ENCODE measurements around the gene TSG101. TPM values are rescaled to one million over a fixed set of nuclear protein-coding genes. Genes with fewer than 3 reads are reported as not detected.

TSG101 gene
- total RNA-seq, 4 donors from 2014 or later = 60.1 to 93.2 (median 80.5) TPM

DNA sequence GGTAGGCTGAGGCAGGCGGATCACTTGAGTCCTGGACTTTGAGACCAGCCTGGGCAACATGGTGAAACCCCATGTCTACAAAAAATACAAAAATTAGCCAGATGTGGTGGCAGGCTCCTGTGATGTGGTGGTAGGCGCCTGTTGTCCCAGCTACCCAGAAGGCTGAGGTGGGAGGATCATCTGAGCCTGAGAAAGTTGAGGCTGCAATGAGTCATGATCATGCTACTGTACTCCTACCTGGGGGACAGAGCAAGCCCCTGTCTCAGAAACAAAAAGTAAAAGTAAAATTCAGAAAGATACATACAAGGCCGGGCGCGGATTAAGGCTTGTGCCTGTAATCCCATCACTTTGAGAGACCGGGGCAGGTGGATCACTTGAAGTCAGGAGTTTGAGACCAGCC lies 64.8 kb downstream of the TSG101 start:
- WGBS = 95% methylated on average over 6 of the region's 6 CpGs

GRCh38 chr11:18459634-18460033 lies 67.1 kb downstream of the TSG101 start:
- DNase-seq (ENCODE audit: extremely low spot score) = peak; percentile 5
- TF ChIP-seq POLR2AphosphoS5 (IDR thresholded peaks at IDR 0.05) (no peak), CTCF (IDR thresholded peaks at IDR 0.05) (no peak), POLR2A (IDR thresholded peaks at IDR 0.05; ENCODE audit: low read depth) (no peak), EP300 (IDR thresholded peaks at IDR 0.05) (no peak)
- intact Hi-C loops (cut with DNase I) = no loop called here

More for the DNA sequence above, 64.8 kb downstream of the TSG101 start:
- H3K27ac ChIP-seq (replicated peaks in 1 of 4) = no peak overlapping the region
- H3K27me3 ChIP-seq = no peaks in the 10 kb centered on the region
- peak; percentile 81 for DNase-seq (ENCODE audit: extremely low spot score)
- H3K4me1 ChIP-seq = no peaks in the 10 kb centered on the region
- no peaks in the 10 kb centered on the region for H3K36me3 ChIP-seq
- H3K9me3 ChIP-seq = no peaks in the 10 kb centered on the region
- no peak overlapping the region for H3K4me3 ChIP-seq
- intact Hi-C loops (cut with DNase I) = no loop called here
- TF ChIP-seq POLR2A (IDR thresholded peaks at IDR 0.05; ENCODE audit: low read depth) = no peak

GRCh38 chr11:18457450-18457849 lies 69.3 kb downstream of the TSG101 start:
- no peak for TF ChIP-seq POLR2AphosphoS5 (IDR thresholded peaks at IDR 0.05)
- TF ChIP-seq EP300 (IDR thresholded peaks at IDR 0.05) = no peak
- no peak for TF ChIP-seq CTCF (IDR thresholded peaks at IDR 0.05)
- H3K4me3 ChIP-seq = no peak overlapping the region

More at GRCh38 chr11:18459634-18460033, 67.1 kb downstream of the TSG101 start:
- H3K36me3 ChIP-seq = no peaks in the 10 kb centered on the region
- H3K27ac ChIP-seq (replicated peaks in 1 of 4) = no peak overlapping the region
- H3K4me1 ChIP-seq = no peaks in the 10 kb centered on the region
- no peaks in the 10 kb centered on the region for H3K9me3 ChIP-seq
- WGBS = 92% methylated on average over 4 of the region's 4 CpGs
- no peak overlapping the region for H3K4me3 ChIP-seq
- H3K27me3 ChIP-seq = peaks cover 0 to 10% (median 3%) of the 10 kb centered on the region in 4 donors

GRCh38 chr11:18455686-18456372 lies 70.9 kb downstream of the TSG101 start, which contains the start of gene LDHAL6A:
Gene LDHAL6A, plus strand, starts transcription at chr11:18455856. Its CDS starts 825 bp downstream, at chr11:18456681.
- 73% methylated on average over 32 of the region's 47 CpGs for WGBS
- Histone ChIP-seq H3K27ac (replicated peaks in 1 of 4) (no peak within 1 kb of the TSS), H3K36me3 (no peaks in the 10 kb centered on the region), H3K4me3 (no peak within 1 kb of the TSS), H3K9me3 (no peaks in the 10 kb centered on the region), H3K4me1 (no peaks in the 10 kb centered on the region), H3K27me3 (peaks cover 0 to 10% (median 3%) of the 10 kb centered on the region in 4 donors)
- intact Hi-C loops (cut with DNase I) = no loop called here
- TF ChIP-seq POLR2A (IDR thresholded peaks at IDR 0.05; ENCODE audit: low read depth) = no peak
- TF ChIP-seq EP300 (IDR thresholded peaks at IDR 0.05) = no peak
- no peak for TF ChIP-seq POLR2AphosphoS5 (IDR thresholded peaks at IDR 0.05)
- TF ChIP-seq CTCF (IDR thresholded peaks at IDR 0.05) = no peak
- no peak for DNase-seq (ENCODE audit: extremely low spot score)

More at GRCh38 chr11:18457450-18457849, 69.3 kb downstream of the TSG101 start:
- WGBS = 62% methylated on average over 3 of the region's 3 CpGs
- no peak overlapping the region for H3K27ac ChIP-seq (replicated peaks in 1 of 4)
- no peaks in the 10 kb centered on the region for H3K4me1 ChIP-seq
- no peaks in the 10 kb centered on the region for H3K36me3 ChIP-seq
- H3K9me3 ChIP-seq = no peaks in the 10 kb centered on the region
- H3K27me3 ChIP-seq = peaks cover 0 to 10% (median 3%) of the 10 kb centered on the region in 4 donors
- DNase-seq (ENCODE audit: extremely low spot score) = no peak
- intact Hi-C loops (cut with DNase I) = no loop called here

DNA sequence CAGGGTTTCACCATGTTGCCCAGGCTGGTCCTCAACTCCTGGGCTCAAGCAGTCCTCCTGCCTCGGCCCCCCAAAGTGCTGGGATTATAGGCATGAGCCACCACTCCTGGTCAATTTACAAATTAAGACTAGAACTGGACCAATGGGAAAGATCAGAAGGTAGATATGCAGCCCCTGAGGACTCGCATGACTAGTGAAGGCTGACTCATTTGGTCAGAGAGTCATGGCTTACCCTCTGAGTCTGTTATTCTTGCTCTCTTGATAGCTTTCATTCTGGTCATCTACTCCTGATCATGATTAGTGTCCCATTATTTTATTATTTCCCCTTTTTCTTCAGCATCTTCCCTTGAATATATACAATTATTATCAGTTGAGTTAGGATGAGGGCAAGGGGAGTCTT lies 73.8 kb downstream of the TSG101 start:
- Histone ChIP-seq H3K4me3 (no peak overlapping the region), H3K9me3 (no peaks in the 10 kb centered on the region), H3K27me3 (peaks cover 0 to 10% (median 3%) of the 10 kb centered on the region in 4 donors), H3K27ac (replicated peaks in 1 of 4) (no peak overlapping the region), H3K4me1 (no peaks in the 10 kb centered on the region), H3K36me3 (no peaks in the 10 kb centered on the region)
- WGBS = 82% methylated on average over 2 of the region's 2 CpGs
- intact Hi-C loops (cut with DNase I) = no loop called here
- TF ChIP-seq POLR2A (IDR thresholded peaks at IDR 0.05; ENCODE audit: low read depth) (no peak), EP300 (IDR thresholded peaks at IDR 0.05) (no peak), POLR2AphosphoS5 (IDR thresholded peaks at IDR 0.05) (no peak), CTCF (IDR thresholded peaks at IDR 0.05) (no peak)
- DNase-seq (ENCODE audit: extremely low spot score) = no peak
